DMS114 treated with DMSO at 0.1 percent for 48 hours (cell line): ENCODE data around the gene HOXA3.
A peak's percentile ranks its signal among the peaks of the same experiment; 100 is the strongest.

ENCODE experiments used
- DNase-seq: peaks from one replicate; lab custom pipeline; 2025; ENCODE audit not compliant: unreplicated experiment; lab: John Stamatoyannopoulos, UW

The HOXA3 gene

DNA sequence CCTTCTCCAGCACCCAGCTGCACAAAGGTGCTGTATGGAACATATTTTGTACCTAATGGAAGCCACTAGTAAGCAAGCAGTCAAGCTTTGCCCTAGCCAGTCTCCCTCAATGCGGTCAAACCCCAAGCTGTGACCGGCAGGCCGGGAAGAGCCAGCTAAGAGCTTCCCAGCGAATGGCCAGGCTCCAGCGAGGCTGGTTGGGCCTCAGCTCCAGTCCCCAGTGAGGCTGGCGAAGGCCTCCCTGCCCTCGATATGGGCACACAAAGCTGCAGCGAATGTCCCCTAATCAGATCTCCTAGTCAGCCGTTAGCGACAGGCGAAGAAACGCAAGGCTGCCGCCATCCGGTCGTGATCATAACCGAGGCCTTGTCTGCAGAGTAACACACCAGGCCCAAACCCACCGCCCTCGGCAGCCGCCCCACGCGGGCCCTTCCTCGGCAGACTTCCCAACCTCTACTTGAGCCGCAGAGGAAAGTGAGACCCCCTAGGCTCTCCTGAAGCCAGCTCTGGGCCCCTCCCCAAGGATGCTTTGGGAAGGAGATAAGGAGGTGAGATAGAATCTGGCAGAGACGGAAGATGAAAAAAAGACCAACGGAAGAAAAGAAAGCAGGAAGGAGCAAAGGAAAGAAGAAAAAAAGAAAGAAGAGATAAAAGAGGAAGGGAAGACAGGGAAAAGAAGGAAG is 16.0 kb upstream of the HOXA3 start:
- no peak for DNase-seq

DNA sequence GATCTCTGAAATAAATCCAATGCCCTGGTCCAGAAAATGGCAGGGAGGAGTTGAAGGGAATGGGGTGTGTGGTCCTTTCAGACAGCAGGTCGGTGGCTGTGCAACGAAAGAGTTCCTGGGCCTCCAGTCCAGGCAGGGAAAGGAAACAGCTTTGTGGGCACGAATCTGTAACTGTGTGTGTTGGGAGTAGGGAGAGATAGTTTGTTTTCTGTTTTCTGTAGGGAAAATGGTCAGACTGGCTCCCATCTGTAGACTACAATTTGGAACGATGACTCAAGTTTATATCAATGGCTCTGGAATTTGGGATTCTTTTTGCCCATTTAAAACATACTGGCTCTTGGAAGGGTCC is 15.5 kb upstream of the HOXA3 start:
- no peak for DNase-seq

DNA sequence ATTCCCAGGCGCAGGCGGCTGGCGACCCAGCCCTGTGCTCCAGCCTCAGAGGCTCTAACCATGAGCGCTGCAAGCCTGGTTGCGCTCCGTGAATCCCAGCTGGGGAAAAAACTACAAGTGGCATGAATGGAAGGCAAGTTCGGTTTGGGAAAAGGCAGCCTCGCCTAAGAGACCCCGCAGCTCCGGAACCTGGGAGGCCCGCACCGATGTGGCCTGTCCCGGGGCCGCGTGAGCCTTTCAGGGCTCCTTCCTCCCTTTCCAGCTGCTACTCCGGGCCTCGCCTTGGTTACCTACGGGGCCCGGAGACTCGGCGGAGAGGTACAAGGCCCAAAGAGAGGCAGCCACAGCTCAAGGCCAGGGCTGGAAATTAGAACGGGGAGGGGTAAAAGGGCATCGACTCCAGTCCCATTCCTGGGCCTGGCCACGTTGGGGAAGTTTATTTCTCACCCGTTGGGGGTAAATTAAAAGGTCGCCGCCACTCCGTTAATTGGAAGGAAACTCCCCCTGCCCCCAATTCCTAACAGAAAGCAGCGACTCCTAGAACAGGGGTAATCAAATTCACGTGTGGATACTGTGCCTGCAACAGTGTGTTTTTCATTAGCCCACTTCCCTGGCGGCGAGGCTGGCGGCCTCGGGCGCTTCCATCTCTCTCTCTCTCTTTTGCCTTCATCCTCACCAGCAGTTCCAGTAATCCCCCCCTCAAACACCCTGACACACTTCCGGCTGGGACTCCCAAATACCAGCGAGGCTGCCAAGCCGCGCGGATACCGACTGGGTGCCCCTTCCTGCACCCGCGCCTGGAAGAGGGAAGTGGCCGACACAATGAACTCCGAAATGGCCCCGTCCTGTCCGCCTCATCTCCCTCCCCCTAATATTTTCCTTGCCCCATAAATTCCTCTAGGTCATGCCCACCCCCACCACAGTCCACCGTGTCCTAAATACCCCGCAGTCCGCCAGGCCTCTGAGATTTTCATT is 14.4 kb upstream of the HOXA3 start:
- DNase-seq: no peak

DNA sequence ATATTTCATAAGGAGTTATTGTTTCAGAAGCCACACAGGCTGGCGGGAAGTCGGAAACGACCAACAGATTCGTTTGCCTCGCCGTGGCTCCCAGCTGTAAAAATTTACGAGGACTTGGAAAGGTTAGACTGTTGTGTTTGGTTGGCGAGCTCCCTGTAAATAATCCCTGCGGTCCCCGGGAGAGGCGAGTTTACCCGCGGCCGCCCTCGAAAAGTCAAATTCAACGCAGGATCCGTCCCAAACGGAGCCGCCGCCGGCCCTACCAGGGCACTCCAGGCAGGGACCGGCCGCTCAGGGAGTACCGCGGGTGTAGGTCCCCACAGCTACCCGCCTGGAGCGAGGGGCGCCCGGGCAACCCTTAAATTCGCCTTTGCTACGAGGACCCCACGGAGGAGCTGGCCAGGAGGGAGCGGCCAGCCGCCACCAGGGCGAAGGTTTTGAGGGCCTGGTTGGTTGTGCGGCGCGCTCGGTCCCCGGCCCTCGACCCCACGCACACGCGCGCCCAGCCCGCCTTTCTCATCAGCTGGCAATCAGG is 13.7 kb upstream of the HOXA3 start:
- DNase-seq: no peak

DNA sequence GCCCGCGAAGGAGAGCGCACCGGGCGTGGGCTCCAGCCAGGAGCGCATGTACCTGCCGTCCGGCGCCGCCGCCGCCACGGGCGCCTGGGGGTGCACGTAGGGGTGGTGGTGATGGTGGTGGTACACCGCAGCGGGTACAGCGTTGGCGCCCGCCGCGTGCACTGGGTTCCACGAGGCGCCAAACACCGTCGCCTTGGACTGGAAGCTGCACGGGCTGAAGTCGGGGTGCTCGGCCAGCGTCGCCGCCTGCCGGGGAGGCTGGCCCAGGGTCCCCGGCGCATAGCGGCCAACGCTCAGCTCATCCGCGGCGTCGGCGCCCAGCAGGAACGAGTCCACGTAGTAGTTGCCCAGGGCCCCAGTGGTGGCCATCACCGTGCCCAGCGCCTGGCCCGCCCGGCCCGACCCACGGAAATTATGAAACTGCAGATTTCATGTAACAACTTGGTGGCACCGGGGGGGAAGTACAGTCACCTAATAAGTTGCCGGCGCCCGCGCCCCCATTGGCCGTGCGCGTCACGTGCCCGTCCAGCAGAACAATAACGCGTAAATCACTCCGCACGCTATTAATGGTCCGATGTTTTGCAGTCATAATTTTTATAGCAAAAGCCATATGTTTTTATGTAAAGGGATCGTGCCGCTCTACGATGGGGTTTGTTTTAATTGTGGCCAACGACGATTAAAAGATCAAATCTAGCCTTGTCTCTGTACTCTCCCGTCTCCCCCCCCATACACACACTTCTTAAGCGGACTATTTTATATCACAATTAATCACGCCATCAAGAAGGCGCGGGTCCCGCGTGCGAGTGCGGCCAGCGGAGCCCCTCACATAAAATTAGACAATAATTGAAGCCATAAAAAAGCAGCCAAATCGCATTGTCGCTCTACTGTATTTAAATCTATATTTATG is 13.0 kb upstream of the HOXA3 start, which contains the start of gene HOXA9:
Gene HOXA9, minus strand, starts transcription at position 449 of the 907 bp plus-strand sequence. Its CDS starts 80 bp downstream, at position 369.
- DNase-seq: peak; percentile 74

DNA sequence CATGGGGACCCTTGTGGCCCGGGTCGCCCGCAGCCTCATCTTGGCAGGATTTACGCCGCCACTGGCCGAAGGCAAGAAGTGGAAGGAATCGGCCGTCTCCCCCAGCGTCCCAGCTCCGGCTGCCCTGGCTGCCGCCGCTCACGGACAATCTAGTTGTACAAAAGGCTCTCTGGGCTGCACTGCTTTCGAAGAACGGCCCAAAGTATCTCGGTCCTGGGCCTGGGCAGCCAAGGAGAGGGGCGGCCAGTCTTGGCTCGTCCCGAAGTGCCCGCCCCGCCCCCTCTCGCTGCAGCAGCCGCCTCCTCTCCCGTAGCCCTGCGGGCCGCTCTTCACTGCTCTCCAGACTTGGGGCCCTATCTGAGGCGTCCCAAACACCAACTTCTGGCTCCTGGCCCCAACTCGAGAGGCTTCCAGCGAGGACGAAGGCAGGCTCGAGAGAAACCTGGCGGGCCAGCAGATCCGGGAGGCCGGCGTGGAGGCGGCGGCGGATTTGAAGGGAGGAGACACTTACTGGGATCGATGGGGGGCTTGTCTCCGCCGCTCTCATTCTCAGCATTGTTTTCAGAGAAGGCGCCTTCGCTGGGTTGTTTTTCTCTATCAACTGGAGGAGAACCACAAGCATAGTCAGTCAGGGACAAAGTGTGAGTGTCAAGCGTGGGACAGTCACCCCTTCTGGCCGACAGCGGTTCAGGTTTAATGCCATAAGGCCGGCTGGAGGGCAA is 12.1 kb upstream of the HOXA3 start:
- no peak for DNase-seq

DNA sequence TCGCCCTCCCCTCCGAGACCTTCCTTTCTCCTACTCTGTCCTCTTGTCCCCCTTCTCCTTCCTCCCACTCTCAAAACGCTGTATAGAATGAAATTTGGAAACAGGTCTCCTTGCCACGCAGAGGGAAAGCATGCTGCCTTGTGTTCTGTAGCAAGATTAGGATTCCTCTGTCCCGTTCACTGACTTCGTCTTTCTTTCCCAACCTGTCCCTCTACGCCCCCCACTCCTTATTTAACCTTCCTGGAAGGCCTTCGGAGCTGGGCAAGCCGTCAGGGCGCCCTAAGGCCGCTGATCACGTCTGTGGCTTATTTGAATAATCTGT is 11.6 kb upstream of the HOXA3 start:
- no peak for DNase-seq

DNA sequence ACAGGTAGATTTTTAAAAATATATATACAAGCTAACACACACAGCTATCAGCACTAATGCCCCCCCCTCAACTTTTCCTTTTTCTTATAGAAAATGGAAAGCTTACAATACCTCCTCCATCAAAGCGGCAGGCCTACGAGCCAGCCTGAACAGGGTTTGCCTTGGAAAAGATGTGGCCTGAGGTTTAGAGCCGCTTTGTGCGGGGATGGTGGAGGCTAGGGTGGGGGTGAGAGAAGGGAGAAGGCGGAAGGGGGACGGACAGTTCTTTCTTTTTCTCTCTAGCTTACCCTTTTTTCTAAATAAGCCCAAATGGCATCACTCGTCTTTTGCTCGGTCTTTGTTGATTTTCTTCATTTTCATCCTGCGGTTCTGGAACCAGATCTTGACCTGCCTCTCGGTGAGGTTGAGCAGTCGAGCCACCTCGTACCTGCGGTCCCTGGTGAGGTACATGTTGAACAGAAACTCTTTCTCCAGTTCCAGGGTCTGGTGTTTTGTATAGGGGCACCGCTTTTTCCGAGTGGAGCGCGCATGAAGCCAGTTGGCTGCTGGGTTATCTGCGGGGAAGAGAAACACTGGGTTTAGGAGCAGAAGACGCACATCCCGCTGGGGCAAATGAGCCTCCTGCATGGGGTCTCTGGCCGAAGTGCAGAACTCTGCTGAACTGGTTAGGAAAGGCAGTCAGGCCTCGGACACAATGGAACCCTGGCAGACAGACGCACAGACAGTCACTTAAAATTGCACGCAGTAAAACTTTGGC is 11.1 kb upstream of the HOXA3 start:
- no peak for DNase-seq

DNA sequence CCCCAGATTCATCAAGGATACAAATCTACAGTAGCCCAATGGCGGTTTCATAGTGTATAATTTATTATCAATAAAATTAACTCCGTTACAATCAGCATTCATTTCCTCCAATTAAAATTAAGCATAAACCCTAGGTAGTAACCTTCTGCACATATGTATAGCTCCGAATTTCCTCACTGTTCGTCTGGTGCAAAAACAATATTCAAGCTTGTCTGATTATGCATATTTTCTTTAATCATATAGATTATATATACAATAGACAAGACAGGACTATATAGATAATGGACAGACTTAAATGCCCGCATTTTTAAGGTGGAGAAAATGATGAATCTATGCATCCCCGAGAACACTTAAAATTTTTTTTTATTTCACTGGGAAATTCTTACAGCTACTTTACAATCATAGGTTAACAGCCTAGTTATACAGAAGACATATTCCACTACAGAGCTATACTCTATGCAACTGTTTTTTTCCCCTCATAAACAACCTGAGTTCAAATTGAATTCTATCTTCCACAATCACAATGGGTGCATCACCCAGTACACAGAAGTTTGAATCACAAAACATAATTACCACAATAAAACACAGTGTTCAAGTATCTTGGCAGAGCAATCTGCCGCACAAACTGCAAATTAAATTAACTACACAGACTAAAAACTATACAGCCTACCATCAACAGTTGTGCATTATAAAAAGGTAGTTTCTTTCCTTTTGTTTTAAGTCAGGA is 10.3 kb upstream of the HOXA3 start:
- DNase-seq: no peak

DNA sequence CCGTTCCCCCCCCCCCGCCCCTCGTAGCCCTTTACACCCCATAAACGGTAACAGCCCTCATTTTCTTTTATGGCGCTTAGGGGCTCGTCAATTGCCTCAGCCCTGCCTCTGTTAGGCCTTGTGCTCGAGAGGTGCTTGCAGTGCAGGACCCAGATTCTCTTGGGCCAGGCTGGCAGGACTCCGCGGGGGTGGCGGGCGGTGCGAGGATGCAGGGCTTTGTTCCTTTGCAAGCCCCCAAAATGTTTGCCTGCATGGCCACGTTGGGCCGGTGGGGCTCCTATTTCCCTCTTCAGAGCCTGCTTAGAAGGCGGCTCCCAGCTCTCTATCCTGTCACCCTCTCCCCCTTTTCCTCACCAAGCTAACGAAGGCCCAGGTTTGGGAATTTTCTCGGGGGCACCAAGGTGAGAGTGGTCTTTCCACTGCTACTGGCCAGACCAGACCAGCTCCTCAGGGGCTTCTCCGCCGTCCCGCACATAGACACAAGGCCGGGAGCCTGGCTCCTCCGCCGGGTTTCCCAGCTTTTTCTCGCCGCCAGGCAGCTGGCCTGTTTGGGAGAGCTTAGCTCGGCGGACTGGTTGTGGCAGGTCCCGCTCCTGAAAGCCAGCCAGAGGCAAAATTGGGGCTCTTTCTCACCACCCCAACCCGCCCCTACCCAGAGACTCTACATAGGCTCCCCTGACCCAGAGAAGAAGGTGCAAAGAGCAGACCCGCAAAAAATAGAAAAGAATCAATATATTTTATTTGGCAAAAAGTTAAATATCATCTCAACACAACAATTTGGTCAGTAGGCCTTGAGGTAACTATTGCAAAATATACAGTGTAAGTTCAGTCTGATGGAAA is 9.6 kb upstream of the HOXA3 start:
- no peak for DNase-seq

DNA sequence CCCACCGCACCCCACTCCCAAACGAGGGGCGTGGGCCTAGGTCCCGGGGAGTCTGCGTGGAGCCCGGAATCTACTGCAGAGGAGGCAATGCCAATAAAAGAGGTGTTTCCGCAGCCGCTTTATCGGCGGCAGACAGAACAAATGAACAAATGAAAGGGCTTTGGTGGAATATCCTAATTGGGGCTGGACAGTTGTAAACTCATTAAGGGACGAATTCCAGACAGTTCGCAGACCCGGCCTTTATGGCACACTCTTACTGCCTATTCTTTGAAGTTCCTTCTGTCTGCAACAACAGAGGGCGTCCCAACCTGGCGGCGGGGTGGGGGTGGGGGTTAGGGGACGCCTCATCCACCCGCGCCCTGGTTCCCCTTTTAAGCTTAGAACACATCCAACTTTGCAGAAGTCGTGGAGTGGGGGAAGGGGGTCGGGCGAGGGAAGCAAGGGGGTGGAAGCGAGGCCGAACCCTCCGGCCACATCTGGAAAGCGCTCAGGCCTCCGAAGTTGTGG is 8.9 kb upstream of the HOXA3 start:
- DNase-seq: no peak

DNA sequence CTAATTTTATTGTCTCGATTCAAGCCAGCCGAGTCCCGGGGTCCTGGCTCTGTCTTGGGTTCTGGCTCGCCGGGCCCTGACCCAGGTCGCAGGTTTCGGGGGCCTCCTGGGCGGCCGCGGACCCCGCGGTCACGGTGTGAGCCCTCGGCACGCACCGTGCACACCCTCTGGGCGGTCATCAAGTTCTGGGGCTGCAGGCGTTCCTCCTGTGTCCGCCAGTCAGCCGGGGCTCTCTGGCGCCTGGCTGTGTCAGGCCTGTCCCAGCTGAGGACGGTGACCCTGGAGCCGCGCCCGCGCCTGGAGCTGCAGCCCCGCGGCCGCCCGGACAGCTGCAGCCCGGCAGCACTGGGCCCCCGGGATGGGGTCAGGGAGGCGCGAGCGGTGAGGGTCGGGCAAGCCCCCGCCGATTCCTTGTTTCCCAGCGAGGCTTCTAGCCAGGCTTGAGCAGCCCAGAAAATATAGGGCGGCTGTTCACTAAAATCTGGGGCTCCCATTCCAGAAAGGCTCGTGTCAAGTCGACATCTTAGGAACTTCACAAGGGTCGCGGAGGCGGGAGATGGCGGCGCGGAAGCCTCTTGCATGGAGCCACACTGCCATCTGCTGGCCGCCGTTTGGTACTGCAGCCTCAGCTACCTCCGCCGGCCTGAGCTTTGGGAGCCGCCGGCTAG is 8.3 kb upstream of the HOXA3 start:
- peak; percentile 75 for DNase-seq

DNA sequence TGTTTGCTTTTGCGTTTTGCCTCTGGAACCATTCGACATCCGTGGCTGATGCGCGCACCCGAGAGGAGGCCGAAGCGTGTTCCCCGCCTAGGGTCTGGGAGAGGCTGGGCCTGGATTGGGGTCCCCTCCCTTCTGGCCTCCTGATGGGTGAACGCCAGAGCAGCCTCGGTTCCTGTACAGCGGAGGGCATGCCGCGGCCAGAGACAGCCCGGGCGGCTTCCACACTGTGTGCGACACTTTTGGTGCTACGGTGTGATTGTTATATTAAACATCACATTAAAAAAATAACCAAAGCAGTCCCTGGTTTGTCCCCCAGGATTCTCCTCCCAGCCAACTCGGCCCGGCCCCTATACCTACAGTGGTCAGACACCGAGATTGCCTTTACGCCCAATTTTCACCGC is 7.8 kb upstream of the HOXA3 start:
- DNase-seq: no peak

DNA sequence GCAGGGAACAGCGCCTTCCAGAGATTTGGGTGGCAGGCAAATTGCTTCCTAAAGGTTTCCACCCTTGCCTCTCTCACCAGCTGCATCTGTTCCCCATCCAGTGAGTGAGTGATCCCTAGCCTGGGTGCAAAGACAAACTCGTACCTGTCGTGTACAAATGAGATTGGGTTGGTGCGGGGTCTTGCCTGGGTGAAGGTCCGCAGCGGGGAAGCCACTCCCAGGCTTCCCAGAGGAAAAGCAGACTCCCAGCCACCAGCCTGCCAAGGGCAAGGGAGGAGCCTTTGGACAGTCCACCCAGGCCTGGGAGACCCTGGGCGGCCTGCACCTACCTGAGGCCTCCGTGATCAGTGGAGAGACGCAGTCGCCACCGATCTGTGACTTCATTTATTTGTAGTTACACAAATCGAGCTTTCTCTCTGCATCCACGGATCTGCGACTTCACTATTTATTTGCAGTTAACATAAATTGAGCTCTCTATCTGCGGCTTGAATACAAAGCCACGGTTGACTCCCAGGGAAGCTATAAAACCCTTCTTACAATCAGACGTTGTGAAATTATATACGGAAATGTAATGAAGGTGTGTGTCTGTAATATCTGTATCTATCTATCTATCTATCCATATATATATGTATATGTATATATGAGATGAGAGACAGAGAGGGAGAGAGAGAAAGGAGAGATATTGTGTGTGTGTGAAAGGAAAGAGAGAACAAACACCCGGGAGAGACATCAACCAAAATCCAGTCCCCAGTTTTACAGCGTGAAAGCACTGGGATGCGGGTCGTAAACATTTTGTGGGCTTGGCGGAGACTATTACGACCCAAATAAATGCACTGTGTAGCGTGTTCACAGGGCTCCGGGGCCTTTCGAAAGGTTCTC is 7.1 kb upstream of the HOXA3 start:
- no peak for DNase-seq

DNA sequence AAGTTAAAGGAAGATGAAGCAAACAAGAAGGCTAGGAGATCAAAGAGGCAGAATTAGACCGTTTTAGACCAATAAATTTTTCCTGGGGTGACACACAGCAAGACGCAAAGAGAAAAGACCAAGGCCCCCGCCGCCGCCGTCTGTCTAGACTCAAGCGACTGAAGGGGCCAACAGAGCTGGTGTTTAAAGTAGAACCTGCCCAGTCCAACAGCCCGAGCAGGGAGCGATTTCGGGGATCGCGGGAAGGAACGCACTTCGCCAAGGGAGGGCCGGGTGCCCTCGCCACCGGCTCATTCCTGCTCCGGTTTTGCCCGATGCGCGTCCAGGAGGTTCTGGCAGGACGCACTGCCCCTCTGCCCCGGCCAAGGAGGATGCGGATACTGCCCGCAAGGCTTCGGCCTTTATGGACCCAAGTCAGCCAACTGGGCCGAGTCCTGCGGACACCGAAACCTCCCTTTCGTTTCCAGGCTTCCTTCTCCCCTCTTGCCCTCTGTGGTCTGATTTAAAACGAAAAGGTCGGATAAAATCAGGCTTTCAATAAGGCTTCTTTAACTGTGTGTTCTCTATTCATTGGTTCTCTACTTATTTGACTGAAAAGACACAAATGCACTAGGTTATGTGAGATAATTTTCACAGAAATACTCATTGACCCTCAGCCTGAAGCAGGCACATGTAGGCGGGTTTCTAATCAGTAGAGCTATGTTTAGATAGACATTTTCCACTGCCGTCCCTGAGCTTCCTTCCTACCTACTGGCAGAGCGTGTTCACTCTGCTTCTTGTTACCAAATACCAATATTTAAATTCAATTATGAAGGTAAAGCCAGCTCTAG is 6.3 kb upstream of the HOXA3 start:
- DNase-seq: no peak
